ENCODE measurements around the gene SNURF.
"Not testable (repeated sequence)": the region's sequence is repeated elsewhere in the genome, so short reads cannot be mapped to it uniquely, and the experiment has no call there.

SNURF gene

DNA sequence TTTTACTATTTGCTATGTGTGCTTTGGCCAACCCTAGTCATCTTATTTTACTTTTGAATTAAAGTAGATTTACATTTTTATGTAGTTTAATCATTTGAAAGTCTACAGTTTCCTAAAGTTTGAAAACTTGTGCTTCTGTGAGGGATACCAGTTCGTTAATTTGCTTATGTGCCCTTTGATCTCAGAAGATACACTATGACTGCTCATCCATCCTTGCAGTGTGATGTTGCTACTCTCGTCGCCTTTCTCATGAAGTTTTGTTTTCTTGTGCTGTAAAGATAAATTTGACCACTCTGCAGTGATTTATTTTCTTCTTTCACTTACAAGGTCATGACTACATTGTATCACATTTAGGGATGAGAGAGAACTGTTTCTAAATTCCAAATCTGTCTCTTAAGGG lies 16.3 kb downstream of the SNURF start:
- no peak for DNase-seq (ENCODE audit: low read depth)

DNA sequence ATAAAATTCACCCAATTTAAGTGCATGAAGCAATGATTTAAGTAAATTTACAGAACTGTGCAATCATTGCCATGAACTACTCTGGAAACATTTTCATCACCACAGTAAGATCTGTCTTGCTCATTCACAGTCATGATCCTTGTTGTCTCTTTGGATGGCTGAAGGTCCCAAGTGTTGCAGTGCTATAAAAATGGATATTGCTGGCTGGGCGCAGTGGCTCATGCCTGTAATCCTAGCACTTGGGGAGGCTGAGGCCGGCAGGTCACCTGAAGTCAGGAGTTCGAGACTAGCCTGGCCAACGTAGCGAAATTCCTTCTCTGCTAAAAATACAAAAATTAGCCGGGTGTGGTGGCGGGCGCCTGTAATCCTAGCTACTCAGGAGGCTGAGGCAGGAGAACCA lies 17.0 kb downstream of the SNURF start:
- no peak for DNase-seq (ENCODE audit: low read depth)

DNA sequence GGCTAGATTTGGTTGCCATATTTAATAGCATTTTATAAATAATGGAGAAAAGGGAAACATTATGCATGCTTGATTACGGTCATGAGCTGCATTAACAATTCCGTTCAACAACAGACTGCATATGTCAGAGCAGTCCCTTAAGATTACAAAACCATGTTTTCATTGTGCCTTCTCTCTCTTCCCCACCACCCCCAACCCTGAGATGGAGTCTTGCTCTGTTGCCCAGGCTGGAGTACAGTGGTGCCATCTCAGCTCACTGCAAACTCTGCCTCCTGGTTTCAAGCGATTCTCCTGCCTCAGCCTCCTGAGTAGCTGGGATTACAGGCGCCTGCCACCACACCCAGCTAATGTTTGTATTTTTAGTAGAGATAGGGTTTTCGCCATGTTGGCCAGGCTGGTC lies 17.9 kb downstream of the SNURF start:
- not testable (repeated sequence) for DNase-seq (ENCODE audit: low read depth)

DNA sequence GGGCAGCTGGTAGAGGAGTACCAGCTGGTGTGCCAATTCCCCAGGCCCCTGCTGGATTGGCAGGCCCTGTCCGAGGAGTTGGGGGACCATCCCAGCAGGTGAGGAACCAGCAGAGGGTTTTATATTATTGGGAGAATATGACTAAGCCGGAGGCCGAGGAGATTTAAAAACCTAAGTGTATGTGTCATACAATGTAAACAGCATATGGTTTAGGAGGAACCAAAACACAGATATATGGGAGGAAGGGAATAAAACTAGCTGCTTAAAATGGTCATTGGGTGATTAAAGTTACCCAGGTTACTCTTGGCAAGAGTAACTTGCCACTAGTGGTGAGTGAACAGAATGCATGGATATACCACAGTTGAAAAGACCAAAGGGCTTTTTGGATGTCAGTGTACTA lies 22.1 kb downstream of the SNURF start:
- DNase-seq (ENCODE audit: low read depth) = no peak

DNA sequence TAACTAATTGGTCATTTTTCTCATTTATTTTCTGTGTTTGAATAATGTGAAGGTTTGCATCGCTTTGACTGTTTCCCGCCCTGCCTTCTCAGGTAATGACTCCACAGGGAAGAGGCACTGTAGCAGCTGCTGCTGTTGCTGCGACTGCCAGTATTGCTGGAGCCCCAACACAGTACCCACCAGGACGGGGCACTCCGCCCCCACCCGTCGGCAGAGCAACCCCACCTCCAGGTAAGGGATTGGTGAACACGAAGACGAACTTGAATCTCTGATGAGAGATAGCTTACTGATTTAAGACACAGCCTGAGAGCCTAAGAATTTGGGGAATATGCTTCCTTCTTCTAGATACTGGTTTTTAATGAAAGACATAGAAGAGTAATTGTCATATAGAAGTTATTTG lies 22.9 kb downstream of the SNURF start:
- no peak for DNase-seq (ENCODE audit: low read depth)

DNA sequence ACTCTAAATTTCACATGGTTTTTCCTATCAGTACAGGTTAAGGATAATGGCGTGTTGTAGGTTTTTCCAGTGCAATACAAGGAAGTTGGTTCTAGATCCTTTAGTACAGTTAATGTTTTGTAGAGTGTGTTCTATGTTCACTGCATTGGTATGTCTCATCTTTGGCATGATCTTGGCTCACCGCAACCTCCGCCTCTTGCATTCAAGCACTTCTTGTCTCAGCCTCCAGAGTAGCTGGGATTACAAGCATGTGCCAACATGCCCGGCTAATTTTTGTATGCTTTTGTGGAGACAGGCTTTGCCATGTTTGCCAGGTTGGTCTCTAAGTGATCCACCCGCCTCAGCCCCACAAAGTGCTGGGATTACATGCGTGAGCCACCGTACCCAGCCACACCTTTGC lies 30.4 kb downstream of the SNURF start:
- no peak for DNase-seq (ENCODE audit: low read depth)

DNA sequence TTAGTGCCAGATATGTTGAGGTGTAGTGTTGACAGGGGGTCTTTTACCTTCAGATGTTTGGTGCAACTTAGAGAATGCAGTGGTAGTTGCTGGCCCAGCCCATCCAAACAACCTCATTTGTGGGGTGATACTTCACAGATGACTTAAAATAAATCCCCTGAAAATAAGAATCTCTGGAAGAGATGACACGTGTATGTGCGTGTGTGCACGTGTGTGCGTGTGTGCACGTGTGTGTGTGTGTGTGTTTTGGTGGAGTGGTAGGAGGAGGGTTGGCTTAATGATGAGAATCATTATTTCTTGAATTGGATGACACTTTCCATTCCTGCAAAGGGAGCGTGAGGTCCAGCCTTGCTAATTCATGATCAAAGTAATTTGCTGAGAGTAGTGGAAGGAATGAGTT lies 31.9 kb downstream of the SNURF start:
- no peak for DNase-seq (ENCODE audit: low read depth)

Measured in stimulated activated CD8-positive, alpha-beta memory T cell treated with anti-CD3 and anti-CD28 coated beads, Interleukin-15, amount 100 ng/mL, for 24 hours (primary cell).